C1 segment of cervical spinal cord (tissue), 14 donors: ENCODE results near the gene LYPD8.
A peak's percentile ranks its signal among the peaks of the same experiment; 100 is the strongest.
"Not testable (repeated sequence)": the region's sequence is repeated elsewhere in the genome, so short reads cannot be mapped to it uniquely, and the experiment has no call there.

Experiments used
- DNase-seq, 14 donors: peaks; one replicate each; lab custom pipeline; 2025; lab: John Stamatoyannopoulos, UW

The LYPD8 gene, protein sequence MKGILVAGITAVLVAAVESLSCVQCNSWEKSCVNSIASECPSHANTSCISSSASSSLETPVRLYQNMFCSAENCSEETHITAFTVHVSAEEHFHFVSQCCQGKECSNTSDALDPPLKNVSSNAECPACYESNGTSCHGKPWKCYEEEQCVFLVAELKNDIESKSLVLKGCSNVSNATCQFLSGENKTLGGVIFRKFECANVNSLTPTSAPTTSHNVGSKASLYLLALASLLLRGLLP

DNA sequence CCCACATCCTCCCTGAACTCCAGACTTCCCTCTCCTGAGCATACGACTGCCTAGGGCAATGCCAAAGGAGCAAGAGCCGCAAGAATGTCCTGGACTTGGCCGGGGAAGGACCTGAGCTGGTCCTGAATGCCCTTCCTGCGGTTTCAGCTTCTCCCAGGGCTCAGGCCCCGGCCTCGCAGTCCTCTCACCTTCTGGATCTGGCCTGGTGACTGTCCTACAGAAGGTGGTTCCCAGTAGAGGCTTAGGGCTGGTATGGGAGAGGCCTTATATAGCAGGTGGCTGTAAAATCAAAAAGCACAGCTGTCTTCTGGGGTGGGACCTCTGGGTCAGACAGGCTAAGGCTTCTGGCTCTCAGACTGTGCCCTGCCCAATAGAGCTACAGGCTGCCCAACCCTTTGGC lies at the start of gene LYPD8:
Gene LYPD8, minus strand, starts transcription at position 243 of the 400 bp plus-strand sequence. CDS start 4,678 bp downstream, outside the sequence.
- DNase-seq, result no peak

DNA sequence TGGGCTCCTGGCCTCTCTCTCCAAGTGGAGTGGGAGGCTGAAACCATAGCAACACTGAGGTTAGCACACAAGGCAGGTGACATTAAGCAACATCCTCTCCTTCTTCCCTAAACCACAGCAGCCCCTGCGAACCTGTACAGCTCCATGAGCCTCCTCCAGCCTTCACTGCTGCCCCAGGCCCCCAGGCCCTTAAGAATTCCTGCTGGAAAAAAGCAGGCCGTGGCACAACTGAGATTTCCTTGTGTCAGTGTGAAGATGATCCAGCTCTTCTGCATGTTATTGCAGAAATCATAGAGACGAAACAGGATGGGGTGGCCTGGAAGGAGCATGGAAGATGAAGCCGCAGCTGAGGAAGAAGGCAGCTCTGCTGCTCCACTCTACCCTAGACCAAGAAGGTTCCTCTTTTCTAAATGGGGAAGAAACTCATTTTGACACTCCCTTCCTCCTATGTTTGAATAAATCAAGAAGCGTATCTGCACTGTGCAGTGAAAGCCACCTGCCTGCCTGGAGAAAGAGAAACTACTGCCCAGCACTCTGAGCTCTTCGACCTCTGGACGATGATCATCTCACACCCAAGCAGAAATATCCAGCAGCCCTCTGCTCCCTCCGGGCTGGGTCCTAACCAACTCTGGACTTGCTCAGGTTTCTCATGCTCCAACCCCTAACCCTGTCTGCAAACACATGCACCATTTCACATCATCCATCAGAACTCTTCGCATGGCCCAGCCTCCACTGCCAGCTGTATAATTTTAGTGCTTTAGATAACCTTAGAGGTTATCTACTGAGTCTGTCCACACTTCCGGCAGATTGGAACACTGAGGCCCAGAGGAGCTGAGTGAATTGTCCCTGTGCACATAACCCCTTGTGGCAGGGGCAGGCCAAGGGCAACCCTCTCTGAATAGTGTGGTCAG lies 49.5 kb upstream of the LYPD8 start:
- peak in 1 of 14 donors; percentile 18 for DNase-seq

DNA sequence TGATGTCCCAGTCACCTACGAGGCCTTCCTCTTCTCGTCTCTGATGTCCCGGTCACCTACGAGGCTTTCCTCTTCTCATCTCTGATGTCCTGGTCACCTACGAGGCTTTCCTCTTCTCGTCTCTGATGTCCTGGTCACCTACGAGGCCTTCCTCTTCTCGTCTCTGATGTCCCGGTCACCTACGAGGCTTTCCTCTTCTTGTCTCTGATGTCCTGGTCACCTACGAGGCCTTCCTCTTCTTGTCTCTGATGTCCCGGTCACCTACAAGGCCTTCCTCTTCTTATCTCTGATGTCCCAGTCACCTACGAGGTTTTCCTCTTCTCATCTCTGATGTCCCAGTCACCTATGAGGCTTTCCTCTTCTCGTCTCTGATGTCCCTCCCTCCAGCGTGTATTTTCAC lies 47.9 kb upstream of the LYPD8 start:
- not testable (repeated sequence) for DNase-seq

DNA sequence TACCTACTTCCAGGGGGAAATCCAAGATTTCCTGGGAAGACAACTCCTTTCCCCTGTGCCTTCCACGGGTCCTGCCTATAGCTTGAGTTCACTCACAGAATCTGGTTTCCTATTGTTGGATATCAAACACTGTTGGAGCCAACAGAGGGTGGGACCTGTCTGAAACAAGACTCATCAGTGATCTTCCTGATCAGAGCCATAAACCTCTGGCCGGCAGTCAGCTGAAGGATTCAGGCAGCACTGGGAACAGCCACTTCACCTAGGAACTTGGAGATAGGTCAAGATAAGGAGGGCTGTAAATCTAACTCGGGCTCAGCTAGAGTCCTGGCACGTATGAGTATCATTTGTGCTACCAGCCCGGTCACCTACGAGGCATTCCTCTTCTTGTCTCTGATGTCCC lies 46.9 kb upstream of the LYPD8 start:
- DNase-seq, result no peak

- no peak for DNase-seq
Measured at GRCh38 chr1:248800459-248800858, 44.9 kb upstream of the LYPD8 start.

- DNase-seq, result no peak
Measured at GRCh38 chr1:248798791-248799190, 43.2 kb upstream of the LYPD8 start.

GRCh38 chr1:248794663-248795062 lies 39.1 kb upstream of the LYPD8 start:
- DNase-seq, result not testable (repeated sequence)

DNA sequence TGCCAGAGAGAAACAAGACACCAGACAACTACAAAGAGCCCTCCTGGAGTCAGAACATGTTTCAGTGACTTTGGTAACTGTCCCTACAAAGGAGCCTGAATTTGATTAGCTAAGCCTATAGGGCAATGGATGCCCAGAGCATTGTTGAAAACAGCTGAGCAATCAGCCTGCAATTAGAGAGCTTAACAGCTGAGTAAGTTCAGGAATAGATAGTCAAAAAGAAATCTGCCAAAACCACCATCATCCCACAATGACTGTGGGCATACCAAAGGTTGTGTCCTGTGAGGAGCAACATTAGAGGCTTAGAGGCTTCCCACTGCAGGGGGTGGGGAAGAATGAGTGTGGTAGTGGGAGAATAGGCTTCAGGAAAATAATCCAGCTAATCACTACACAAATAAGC lies 38.0 kb upstream of the LYPD8 start:
- no peak for DNase-seq

- DNase-seq, result no peak
Measured at GRCh38 chr1:248792342-248792741, 36.8 kb upstream of the LYPD8 start.

DNA sequence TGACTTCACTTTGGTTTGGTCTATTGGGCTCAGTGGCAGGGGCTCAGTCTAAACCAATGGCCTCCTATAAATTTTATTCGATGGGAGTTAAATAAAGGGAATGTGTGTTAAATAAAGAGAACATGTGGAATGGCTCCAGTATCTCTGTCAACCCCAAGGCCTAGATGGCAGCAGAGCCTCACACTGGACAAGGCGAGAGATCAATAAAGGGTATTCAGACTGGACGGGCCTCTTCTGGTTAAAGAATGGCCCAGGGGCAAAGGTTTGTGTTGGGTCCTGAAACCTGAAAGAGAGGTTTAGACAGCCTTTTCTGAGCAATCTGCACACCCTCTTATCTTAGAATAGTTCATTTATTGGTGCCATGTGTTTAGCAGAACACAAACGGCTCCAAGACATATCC lies 35.5 kb upstream of the LYPD8 start:
- DNase-seq, result no peak

DNA sequence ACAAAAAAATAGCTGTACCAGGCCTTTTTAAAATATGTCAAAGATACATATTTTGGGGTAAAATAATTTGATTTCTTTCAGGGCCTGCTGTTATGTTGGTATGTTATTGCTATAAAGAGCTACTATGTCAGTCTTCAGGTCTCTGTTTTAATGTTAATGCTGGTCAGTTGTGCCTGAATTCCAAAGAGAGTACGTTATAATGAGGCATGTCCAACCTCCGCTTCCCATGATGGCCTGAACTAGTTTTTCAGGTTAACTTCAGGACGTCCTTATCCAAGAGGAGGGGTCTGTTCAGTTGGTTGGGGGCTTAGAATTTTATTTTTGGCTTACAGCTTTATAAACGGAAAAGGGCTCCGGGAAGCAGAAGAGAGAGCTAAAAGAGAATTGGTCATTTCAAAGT lies 34.9 kb upstream of the LYPD8 start:
- no peak for DNase-seq

DNA sequence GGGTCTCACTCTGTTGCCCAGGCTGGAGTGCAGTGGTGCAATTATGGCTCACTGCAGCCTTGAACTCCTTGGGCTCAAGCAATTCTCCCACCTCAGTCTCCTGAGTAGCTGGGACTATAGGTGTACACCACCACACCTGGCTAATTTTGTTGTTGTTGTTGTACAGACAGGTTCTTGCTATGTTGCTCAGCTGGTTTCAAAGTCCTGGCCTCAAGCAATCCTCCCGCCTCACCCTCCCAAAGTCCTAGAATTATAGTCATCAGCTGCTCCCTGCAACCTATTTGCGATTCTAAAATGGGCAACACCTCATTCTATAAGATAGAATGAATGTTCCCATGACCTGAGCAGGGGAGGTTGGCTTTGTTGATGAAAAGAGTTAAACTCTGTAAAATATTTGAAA lies 33.8 kb upstream of the LYPD8 start:
- DNase-seq, result not testable (repeated sequence)

DNA sequence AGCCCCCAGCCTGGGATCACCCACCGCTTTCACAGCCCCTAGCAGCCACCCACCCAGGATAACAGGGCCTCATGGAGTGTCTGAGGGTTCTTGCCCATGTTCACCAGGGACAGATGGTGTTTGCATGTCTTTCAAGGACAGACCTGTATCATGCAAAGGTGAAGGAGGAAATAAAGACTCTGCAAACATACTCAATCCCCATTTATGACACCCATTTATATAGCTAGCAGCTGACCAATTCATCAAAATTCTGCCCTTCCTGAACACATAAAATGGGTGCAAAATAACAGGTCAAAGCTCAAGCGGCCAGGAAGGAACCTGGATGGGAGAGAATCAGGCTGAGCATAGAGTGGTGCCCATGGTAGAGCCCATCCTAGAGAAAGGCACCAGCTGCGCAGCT lies 32.8 kb upstream of the LYPD8 start:
- no peak for DNase-seq

GRCh38 chr1:248787430-248787829 lies 31.9 kb upstream of the LYPD8 start:
- no peak for DNase-seq

DNA sequence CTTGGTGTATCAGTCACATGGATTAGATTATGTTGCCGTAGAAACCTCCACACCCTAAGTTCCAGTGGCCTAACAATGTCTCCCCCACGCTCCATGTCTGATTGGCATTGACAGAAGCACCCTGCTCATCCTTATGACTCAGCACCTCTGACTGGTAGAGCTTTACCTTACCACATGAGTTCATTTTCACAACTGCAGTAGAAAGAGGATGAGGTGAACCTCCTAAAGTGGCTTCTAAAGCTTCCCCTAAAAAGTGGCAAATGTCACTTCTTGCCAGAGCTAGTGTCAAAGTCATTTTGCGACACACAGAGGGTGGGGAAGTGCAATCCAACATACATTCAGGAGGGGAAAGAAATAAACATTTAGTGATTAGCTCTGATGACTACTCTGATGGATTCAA lies 30.6 kb upstream of the LYPD8 start:
- no peak for DNase-seq

DNA sequence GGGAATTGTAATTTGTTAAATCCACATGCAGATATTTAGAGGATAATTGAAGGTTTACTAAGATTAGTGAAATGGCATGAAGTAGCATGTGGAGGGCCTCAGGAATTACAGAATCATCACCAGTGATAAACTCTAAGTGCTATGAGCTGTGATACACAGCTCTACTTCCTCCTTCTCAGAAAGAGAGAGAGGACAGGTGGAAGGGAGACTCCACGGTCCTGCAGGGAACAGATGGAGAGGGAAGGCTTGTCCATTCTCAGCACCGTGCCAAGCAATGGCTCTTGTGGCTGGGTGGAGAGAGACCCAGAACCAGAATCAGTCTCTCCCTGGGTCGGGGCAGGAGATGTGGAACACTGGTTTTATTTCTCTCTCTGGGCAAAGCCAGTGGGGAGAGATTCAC lies 27.8 kb upstream of the LYPD8 start:
- no peak for DNase-seq

DNA sequence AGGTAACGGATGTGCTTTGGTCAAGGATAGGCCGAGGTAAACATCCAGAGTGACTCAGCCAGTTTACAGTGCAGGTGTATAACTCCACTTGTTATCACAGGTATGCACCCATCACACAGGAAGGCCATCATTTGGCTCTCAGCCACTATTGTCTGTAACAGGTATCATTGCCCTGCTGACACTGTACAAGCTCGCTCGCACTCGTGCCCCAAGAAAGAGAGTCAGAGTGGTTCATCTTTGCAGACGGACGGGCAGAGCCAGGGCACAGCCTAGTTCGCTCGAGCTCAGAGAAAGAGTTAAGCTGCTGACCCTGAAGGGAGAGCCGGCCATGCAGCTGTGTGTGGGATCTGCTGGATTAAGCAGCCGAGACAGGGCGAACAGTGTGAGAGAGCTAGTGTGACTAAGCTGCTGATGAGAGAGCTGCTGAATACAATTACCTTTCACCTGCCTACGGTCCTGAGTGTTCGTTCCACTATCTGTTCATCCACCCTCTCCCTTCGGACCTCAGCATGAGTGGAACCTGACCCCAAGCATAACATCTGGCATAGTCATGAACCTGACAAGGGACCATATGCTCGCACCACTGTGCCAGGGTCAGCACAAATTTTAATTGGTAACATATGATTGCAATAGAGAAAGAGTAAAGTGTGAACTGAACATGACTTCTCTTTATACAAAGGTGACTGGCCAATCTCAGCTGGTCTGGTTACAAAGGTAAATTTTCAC lies 27.0 kb upstream of the LYPD8 start:
- DNase-seq, result no peak

DNA sequence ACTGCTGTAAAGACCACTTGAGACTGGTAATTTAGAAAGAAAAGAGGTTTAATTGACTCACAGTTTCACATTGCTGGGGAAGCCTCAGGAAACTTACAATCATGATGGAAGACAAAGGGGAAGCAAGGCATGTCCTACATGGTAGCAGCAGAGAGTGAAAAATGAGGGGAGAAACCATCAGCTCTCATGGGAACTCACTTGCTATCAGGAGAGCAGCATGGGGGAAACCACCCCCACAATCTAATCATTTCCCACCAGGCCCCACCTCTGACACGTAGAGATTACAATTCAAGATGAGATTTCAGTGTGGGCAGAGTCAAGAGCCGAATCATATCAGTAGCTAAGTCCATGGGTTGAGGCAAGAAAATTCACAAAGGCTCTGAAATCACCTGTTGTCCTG lies 23.8 kb upstream of the LYPD8 start:
- no peak for DNase-seq

- DNase-seq, result no peak
Measured at GRCh38 chr1:248778906-248779305, 23.3 kb upstream of the LYPD8 start.

- DNase-seq, result no peak
Measured at GRCh38 chr1:248776991-248777390, 21.4 kb upstream of the LYPD8 start.

DNA sequence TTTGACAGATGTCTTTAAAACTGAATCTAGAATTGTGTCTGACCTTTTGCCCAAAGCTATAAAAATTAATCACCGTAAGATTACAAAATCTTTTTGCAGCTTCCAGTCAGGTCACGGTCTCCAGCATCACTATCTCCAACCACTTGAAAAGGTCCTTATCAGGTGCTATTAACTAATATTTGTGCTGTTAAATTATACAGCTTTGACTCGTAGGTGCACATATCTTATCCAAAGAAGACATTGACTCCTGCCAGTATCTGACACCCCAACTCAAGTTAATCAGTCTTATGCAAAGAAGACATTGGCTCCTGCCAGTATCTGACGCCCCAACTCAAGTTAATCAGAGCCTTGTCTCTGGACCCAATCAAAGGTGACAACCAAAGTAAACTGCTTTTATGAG lies 19.9 kb upstream of the LYPD8 start:
- no peak for DNase-seq

GRCh38 chr1:248759644-248760043 lies 4.1 kb upstream of the LYPD8 start:
- no peak for DNase-seq
